Thoracic aorta (tissue), 2 donors: ENCODE data around the gene FOXL1. TPM values are rescaled to one million over a fixed set of nuclear protein-coding genes. Genes with fewer than 3 reads are reported as not detected.

Source experiments
- ATAC-seq: fragments of 150-250 bp; one replicate; pipeline ENCODE4 v1.8.0; 2017; ENCODE audit warnings: low read depth; ENCODE audit not compliant: insufficient number of reproducible peaks, low FRiP score
- DNase-seq: peaks from one replicate; pipeline ENCODE4 v3.0.0-alpha.2; 2020; ENCODE audit warnings: low spot score
- H3K27ac ChIP-seq, 2 donors: fragments of 200-600 bp; sonication (generic); 1 replicate in 1 of 2; 2 replicates in 1 of 2; pipeline ENCODE4 v1.5.1; 2016; ENCODE audit warnings: mild to moderate bottlenecking in 2 of 2, moderate library complexity in 2 of 2
- H3K27me3 ChIP-seq: fragments of 200-600 bp; sonication (generic); replicated peaks from 2 replicates; pipeline ENCODE4 v1.6.0; 2016; ENCODE audit warnings: mild to moderate bottlenecking; ENCODE audit not compliant: insufficient read depth
- H3K36me3 ChIP-seq: fragments of 200-600 bp; sonication (generic); one replicate; pipeline ENCODE4 v1.5.1; 2016
- H3K4me1 ChIP-seq, 2 donors: fragments of 200-600 bp; sonication (generic); 1 replicate in 1 of 2; 2 replicates in 1 of 2; pipeline versions ENCODE4 v1.5.1 to v1.6.0; 2016; ENCODE audit warnings: low read depth in 2 of 2, mild to moderate bottlenecking in 1 of 2; ENCODE audit not compliant: control insufficient read depth in 1 of 2
- H3K4me3 ChIP-seq: fragments of 200-600 bp; sonication (generic); 2 replicates; pipeline ENCODE4 v1.5.1; 2016; ENCODE audit warnings: mild to moderate bottlenecking
- H3K9me3 ChIP-seq: fragments of 200-600 bp; sonication (generic); 2 replicates; pipeline ENCODE4 v1.5.1; 2016
- CTCF ChIP-seq: fragments of 200-600 bp; sonication (generic); IDR thresholded peaks from one replicate; pipeline ENCODE4 v1.5.1; 2019; ENCODE audit warnings: antibody characterized with exemption
- total RNA-seq, 2 donors: library from RNA; depleted of rRNA; stranded (reverse); fragments of >200 nt; gene quantifications; one replicate each; pipeline versions ENCODE4 v1.1.0 to v1.2.3, GENCODE V29; 2016

Gene FOXL1
- total RNA-seq, 2 donors from 2014 or later = 52.1 to 52.8 TPM

- no peak for TF ChIP-seq CTCF
- no peaks in the 10 kb centered on the region for H3K9me3 ChIP-seq
- peaks cover 24 to 70% of the 10 kb centered on the region in 2 donors for H3K4me1 ChIP-seq
- H3K4me3 ChIP-seq = peak overlapping the region; percentile 68
- ATAC-seq (no peak), DNase-seq (no peak)
- H3K36me3 ChIP-seq = no peaks in the 10 kb centered on the region
- peak overlapping the region; percentile 89 to 91 for H3K27ac ChIP-seq
- no peaks in the 10 kb centered on the region for H3K27me3 ChIP-seq
Measured at GRCh38 chr16:86604436-86605193, 26.3 kb downstream of the FOXL1 start.

- Histone ChIP-seq H3K9me3 (no peaks in the 10 kb centered on the region), H3K36me3 (no peaks in the 10 kb centered on the region), H3K27ac (peak overlapping the region; percentile 44 to 94), H3K4me3 (no peak overlapping the region), H3K4me1 (peaks cover 35 to 72% of the 10 kb centered on the region in 2 donors), H3K27me3 (no peaks in the 10 kb centered on the region)
- DNase-seq (no peak), ATAC-seq (no peak)
- TF ChIP-seq CTCF = no peak
Measured at GRCh38 chr16:86605950-86606349, 27.6 kb downstream of the FOXL1 start.

- Histone ChIP-seq H3K27me3 (no peaks in the 10 kb centered on the region), H3K4me3 (no peak overlapping the region), H3K9me3 (no peaks in the 10 kb centered on the region), H3K36me3 (no peaks in the 10 kb centered on the region), H3K27ac (peak overlapping the region; percentile 92 to 94), H3K4me1 (peaks cover 28 to 66% of the 10 kb centered on the region in 2 donors)
- TF ChIP-seq CTCF = peak; percentile 32
- ATAC-seq (peak; percentile 52), DNase-seq (no peak)
Measured at GRCh38 chr16:86608301-86608747, 30.0 kb downstream of the FOXL1 start.

- no peaks in the 10 kb centered on the region for H3K27me3 ChIP-seq
- peak overlapping the region; percentile 92 to 94 for H3K27ac ChIP-seq
- ATAC-seq = peak; percentile 36
- peak overlapping the region; percentile 31 for H3K4me3 ChIP-seq
- H3K9me3 ChIP-seq = no peaks in the 10 kb centered on the region
- peaks cover 28 to 66% of the 10 kb centered on the region in 2 donors for H3K4me1 ChIP-seq
- TF ChIP-seq CTCF = no peak
- H3K36me3 ChIP-seq = no peaks in the 10 kb centered on the region
- DNase-seq = no peak
Measured at GRCh38 chr16:86609115-86609514, 30.8 kb downstream of the FOXL1 start.

- no peaks in the 10 kb centered on the region for H3K27me3 ChIP-seq
Measured at GRCh38 chr16:86609661-86610060, 31.3 kb downstream of the FOXL1 start.

More at GRCh38 chr16:86609661-86610060, 31.3 kb downstream of the FOXL1 start:
- Histone ChIP-seq H3K36me3 (no peaks in the 10 kb centered on the region), H3K9me3 (no peaks in the 10 kb centered on the region), H3K4me1 (peaks cover 28 to 67% of the 10 kb centered on the region in 2 donors), H3K4me3 (peak overlapping the region; percentile 31), H3K27ac (peak overlapping the region; percentile 92 to 94)
- TF ChIP-seq CTCF = no peak
- ATAC-seq = no peak
- no peak for DNase-seq
